ENCODE measurements around the gene FOSL2.
"Not testable (repeated sequence)": the region's sequence is repeated elsewhere in the genome, so short reads cannot be mapped to it uniquely, and the experiment has no call there.

FOSL2 gene

DNA sequence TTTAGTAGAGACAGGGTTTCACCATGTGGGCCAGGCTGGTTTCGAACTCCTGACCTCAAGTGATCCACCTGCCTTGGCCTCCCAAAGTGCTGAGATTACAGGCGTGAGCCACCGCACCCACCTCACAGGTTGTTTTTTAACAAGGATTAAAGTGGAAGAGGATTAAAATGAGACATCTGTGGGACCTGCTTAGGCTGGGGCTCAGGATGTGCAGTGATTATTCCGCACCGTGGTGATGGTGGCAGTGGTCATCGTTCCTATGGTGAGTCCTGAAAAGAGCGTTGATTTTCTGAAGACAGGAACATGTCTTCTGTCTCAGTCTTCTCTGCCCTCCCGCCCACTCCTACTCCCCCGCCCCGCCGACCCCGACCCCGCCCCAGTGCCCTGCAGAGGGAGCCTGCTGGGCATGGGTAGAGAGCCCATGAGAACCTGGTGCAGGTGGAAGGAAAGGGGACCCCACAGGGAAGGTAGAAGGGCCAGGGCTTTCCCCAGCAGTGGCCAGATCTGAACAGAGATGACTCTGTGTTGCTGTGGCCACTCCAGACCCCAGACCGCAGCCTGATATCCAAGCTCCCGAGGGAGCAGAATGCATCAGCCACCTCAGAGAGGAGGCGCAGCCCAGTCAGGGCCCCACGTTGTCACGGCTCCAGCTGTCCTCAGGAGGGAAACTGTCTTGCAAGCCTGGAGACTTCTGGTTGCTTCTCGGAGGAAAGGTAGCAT lies 34.5 kb upstream of the FOSL2 start:
- no peak for DNase-seq

DNA sequence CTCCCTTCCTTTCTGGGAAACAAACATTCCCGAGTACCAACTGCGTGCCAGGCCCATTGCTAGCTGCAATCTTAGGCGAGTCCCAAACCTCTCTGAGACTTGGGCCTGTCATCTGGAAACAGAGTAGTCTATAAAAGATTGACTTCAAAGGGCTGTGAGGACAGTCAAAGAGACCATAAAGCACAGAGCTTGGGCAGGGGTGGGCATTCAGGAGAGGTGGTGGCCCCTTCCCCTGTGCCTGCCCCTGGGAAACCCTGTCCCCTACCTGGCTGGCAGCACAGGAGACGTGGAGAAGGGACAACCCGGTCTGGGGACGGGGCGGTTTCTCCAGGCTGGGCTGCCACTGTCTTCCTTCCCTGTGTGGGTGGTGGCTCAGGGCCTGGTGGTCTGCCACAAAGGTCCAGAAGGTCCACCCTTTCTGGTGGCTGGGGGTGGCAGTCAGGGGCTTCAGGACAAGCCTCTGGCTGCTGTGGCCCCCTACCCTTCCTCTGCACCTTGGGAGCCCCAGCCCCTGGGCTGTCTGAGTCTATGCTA lies 33.9 kb upstream of the FOSL2 start:
- DNase-seq: no peak

DNA sequence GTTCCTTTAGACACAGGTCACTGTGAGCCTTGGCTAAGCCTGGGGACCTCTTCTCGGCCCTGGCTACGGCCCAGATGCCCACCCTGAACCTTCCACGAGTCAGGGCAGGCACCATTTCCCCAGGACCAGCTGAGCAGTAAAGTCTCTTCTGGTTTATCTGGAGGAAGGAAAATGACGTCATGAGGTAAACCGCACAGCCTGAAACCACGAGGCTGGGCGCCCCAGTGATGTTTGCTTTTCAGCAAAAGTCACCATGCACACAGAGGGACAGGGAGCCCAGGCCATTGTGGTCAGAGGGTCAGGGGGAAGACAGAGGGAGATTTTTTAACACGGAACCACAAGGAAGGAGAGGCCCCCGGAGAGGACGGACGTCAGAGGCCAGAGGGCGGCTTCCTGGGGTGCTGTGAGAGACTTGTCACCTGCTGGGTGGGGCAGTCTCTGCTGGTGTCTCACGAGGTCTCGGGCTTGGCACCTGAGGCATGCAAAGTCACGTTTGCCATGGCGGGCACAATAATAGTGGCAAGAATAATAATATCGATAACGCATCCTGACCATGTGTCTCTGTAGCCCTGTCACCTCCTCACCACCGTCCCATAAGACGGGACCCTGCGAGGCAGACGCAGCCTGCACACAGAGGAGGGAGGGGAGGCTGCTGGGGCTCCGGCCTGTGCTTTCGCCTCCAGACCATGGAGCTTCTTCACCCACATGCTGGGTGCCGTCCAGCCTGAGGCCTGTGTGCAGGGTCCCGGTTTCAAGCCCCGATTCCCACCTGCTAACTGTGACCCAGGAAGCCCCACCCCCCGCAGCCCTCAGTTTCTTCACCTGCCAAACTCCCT lies 33.2 kb upstream of the FOSL2 start:
- DNase-seq: no peak

DNA sequence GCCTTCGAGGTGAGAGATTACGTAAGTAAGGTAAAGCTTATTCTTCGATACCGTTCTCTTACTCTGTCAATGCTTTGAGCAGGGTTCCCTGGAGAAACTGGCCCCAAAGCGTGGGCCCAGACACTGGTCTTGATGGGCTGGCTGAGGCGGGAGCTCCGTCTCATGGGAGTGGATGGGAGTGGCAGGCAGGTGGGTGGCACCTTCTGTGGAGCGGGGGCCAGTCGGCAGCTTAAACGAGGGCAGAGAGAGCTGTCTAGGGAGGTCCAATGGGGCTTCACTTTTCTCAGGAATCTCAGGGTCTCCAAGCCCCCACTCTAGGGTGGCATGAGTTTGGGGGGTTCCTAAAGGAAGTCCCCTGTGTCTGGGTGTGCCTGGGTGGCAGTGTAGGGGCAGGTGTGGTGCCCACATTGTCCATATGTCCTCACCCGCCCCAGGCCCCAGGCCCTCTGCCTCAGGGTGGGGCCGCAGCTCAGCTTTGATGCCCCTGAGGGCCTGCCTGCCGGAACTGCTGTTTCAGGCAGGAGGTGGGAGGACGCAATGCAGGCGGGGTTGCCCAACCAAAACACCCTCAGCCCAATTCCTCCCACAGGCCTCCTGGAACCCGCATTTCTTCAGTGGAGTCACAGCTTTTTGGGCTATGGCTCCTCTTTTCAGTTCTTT lies 32.5 kb upstream of the FOSL2 start:
- no peak for DNase-seq

DNA sequence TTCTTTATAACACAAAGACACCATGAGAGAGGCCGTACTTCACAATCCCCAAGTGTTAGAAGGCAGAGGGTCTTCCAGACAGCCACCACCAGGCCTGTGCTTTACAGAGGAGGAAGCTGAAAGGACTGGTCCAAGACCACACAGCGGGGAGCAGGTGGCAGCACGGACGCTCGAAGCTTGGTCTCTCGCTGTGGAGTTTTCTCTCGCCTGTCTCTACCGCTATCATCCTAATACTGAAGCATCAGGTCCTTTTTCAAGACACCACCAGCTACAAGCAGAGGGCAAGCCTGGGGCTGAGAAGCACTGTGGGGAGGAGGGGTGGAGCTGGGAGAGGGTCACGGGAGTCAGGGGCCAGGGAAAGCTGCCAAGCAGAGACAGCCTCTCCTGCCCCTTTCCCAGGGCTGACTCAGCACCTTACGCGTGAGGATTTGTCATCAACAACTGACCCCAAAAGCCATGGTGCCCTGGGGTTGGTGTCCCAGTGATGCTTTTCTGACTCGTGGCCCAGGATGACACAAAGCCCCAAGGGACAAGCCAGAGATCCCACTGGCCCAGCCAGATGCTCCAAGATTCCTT lies 31.9 kb upstream of the FOSL2 start:
- no peak for DNase-seq

DNA sequence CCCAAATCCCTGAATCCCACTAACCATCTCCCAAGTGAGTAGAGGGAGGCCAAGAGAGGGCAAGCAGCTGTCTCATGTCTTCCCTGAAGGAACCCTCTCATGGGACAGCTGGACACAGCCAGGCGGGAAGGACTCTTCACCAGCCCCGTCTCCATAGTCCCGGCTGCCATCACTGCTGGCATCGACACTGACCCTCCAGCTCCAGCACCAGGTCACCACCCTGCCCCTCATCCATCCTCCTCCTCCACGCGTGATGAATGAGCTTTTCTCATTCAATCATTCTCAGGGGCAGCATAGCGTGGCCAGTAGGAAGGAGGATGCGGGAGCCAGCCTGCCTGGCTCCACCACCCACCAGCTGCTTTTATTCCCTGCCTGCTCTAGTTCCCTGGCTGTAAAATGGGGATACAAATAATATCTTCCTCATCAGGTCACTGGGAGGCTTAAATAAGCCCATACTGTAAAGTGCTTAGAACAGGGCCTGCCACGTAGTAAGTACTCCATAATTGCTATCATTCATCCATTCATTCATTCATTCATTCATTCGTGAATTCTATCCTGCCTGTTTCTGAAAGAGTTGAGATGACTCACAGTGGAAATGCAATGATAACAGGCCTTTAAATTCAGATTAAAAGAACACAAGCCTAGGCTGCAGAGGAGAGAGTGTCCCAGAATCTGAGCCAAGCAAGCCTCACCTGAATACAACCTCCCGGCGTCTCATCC lies 30.5 kb upstream of the FOSL2 start:
- no peak for DNase-seq

DNA sequence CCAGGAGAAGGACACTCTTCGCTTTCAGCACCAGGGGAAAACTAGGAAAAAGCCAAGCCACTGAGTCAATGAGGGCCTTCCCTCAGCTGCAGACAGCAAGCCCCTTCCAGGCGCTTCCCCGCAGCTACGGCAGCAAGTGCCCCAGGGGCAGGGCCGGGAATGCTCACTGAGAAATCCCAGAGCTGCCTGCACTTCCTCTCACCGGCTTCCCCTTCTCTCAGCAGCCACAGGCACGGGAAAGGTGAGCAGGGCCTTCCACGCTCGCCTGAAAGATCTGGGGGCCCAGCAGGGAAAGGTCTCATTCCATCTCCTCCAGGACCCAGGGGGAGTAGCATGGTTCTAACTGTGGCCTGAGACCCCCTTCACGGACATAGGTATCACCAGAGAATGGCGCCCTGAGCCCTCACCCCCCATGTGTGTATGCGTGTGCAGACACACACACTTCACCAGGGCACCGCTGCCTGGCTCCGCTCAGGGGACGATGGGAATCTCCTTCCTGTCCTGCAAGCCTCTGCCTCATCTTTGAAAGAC lies 29.6 kb upstream of the FOSL2 start:
- no peak for DNase-seq

DNA sequence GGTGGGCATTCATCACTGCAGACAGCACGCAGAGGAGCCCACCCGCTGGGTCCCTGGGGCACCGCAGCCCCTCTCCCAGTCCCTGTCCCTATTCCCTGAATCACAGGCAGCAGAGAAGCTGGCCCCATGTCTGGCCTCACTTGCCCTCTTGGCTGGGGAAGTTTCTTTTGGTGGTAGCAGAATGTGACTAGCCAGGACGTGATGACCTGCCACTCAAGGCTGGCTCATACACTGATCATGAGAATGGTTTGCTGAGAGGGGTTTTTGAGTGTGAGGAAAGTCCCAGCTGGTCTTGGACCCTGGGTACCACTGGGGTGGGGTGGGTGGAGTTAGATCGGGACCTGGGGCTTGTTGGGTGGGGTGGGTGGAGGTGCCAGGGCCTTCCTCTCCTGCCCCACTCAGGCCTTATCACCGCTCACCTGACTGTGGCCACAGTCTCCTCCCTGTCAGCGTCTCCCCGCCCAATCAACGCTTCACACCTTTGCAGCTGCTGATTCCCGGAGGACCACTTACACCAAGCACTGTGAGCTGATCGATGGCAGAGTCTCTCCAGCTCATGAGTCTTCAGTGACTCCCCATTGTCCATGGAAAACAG lies 28.9 kb upstream of the FOSL2 start:
- no peak for DNase-seq

DNA sequence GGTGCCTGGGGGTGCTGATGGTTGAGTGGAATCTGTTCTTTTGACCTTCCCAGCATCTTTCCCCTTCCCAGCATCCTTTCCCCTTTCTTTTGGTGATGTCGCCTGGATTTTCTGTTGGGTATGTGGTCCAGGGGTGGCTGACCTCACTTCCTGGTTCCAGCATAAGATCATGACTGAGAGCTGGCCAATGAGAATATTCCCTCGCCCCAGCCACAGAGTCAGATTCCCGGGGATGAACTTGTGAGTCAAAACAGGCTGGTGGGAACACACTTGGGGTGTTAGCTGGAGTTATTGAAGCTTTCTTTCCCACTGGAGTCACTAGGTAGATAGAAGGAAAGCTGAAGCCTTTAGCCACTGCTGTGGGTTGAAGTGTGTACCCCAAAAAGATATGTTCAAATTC lies 28.0 kb upstream of the FOSL2 start:
- DNase-seq: no peak

DNA sequence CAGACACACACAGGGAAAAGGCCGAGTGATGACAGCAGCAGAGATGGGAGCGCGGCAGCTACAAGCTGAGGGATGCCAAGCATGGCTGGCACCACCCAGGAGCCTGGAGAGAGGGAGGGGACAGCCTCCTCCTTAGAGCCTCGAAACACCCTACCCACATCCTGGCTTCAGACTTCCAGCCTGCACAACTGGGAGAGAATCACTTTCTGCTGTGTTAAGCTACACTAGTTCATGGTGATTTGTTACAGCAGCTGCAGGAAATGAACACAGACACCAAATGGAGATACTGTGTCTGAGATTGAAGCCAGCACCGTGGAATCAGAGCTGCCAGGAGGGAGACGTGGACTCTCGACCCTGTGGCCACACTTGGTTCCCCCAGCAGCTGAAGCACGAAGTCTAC lies 27.5 kb upstream of the FOSL2 start:
- no peak for DNase-seq

DNA sequence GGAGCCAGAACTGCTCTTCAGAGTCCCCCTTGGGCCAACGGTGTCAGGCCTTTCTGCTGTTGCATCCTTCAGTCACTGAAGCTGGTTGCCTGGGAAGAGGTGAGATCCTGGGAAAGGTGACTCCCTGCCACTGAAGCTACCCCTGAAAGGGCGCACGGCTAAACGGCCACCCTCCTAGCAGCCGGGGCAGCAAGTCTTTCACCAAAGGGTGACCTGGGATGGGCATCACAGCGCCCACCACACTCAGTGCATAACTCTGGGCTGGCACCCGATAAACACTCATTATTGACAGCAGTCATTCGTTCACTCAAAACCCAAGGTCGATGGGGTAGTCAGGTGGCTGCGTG lies 26.5 kb upstream of the FOSL2 start:
- no peak for DNase-seq

DNA sequence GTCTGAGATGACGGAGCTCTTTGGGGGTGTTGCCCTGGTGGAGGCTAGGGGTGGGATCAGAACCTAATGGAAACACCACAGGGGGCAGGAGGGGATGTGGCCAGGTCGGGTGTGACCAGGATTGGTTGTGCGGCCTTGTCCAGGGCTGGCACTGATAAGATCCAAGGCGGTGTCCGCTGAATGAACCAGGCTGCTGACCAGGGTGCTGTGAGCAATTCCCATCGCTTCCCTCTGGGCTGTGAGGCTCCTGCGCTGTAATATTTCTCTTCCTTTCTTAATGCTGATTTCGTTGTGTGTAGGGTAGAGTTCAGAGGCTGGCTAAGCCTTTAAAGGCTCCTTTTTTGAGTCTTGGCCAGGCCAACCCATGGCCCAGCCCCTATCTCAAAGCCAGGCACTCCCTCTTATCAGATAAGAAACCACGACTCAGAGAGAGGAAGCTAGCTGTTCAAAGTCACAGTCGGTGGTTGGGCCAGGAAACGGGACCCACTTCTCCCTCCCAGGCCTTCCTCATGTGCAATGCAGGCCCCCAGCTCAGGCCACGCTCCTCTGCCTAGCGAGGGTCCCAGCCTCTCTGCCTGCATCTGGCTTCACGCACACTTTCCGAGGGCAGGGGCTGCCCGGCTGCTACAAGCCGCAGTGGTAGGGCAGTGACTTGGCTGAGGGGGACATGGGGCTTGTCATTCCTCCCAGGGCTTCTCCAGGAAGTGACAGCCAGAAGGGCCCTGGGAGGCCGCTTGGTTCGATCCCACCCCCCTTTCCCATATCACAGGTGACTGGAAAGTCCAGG lies 26.0 kb upstream of the FOSL2 start:
- DNase-seq: no peak

DNA sequence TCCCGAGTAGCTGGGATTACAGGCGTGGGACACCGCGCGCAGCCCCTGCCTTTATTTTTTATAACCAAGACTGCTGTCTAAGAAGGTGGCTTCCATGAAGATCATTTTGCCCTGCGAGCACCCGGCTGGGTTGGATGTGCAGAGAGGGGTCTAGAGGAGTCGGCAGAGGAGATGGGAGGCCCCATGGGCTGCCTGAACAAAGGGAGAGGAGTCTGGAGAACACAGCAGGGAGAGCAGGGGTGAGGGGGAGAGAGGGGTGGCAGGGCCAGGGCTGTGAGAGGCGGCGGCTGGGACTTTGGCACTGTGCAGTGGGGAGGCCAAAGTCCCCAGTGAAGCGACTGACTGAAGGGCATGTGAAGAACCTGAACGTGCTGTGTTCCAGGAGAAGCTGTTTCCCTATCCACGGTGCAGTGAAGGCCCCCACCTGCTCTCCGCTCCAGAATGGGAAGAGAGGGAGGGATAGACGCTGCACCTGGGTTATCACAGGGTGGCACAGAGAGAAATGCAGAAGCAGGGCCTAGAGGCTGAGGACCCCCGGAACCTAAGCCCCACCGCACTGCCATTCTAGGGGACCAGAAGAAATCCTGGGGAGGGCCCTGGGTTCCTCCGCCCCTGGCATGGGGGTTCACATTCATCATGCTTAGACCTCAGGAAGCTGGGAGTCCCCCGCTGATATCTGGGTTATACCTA lies 24.8 kb upstream of the FOSL2 start:
- DNase-seq: no peak

DNA sequence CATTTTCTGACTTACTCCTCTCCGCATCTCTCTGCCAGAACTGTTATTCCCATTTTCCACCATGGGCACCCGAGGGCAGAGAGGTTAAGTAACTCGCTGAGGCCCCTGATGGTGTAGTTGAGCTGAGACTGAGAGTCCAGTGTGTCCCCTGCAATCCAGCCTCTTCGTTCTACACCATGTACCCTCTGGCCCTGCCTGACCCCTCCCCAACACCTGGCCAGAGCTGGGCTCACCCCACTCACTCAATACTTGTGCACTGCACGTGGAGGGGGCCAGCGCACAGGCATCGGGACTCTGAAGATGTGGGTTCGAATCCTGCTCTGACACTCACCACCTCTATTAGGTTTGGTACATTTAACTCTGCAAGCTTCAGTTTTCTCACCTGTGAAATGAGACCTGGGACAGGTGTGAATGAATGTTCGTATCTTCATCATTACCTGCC lies 24.3 kb upstream of the FOSL2 start:
- DNase-seq: no peak

DNA sequence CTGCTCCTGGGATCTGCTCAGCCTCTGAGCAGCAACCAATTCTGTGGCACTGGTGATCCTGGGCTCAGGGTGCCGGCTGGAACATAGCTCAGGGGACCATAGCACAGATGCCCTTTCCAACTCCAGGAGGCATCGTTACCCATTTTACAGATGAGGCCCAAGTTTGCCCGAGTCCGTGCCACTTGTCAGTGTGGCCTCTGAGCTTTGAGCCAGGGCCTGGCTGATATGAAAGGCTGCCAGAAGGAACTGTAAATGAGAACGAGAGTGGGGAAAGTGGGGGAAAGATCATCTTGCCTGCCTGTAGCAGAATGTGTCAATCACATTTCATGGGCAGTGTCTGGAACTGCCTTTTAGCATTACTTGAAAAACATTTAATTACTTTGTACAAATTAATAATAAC lies 23.3 kb upstream of the FOSL2 start:
- DNase-seq: no peak

DNA sequence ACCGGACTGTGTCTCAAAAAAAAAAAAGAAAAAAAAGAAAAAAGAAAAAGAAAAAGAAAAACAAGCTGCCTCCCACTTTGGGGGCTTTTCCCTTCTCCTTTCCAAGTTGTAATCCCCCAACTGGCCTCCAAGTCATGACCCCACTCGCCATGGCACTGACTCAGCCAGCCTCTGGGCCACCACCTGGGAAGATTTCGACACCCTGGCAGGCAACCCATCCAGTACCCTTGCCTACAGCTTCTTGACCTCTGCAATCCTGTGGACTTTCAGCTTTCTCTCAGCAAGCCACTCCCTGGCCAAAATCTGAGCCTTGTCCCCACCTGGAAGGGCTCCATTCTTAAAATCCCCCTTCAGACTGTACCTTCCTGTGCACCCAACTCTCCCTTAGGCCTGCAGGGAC lies 22.3 kb upstream of the FOSL2 start:
- no peak for DNase-seq

DNA sequence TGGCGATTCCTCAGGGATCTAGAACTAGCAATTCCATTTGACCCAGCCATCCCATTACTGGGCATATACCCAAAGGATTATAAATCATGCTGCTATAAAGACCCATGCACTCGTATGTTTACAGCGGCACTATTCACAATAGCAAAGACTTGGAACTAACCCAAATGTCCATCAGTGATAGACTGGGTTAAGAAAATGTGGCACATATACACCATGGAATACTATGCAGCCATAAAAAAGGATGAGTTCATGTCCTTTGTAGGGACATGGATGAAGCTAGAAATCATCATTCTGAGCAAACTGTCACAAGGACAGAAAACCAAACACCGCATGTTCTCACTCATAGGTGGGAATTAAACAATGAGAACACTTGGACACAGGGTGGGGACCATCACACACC lies 20.9 kb upstream of the FOSL2 start:
- DNase-seq: not testable (repeated sequence)

DNA sequence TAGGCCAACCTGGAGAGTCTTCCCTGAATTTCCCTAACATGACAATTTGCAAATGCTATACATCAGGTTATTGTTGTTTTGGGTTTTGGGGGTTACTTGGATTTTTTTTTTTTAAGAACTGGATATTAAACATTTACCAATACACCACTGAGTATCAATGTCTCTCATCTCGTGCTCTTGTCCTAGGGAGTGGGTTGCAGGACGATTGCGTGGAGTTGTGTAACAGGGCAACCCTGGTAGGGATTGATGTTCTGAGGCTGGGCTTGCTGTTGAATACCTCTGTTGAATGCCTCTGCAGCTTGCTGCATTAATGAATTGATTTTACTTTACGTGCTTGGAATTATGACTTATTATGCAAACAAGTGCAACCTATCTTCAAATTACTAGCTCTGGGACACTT lies 18.8 kb upstream of the FOSL2 start:
- no peak for DNase-seq

DNA sequence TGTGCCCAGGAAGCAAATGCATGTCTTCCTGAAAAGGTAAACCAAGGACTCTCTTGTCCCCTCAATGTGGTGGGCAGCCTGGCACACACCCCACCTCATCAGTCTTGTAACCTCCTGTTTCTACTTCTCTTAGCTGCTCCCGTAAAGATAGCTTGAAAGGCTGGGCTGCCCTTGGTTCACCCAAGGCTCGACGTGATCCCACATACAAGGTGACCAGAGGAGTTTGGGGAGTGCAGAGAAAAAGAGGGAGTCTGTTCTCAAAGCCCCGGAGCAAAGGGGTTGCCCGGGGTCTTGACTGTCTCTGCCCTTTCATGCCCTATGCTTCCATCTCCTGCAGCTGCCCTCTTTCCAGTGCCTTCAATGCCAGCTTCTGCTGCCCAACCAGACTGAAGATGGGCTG lies 18.3 kb upstream of the FOSL2 start:
- no peak for DNase-seq

DNA sequence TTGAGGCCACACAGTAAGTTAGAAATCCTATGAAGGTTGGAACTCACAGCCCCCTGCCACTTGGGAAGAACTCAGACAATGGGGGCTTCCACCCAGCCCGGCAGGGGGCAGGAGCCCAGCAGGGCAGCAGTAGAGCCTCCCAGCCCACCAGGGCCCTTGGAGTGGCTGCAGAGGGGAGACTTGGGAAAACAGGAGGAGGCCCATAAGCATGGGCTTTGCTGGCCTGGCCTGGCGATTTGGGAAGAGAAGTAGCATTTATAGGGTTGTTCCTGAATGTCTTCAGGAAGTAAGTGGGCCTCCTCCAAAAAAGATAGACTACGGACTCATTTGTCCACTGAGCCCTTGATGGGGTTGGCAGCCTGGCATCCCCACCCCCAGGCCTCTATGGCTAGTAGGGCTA lies 17.4 kb upstream of the FOSL2 start:
- no peak for DNase-seq
